Measurements from ENCODE around the gene SLC22A5. TPM values are rescaled to one million over a fixed set of nuclear protein-coding genes. Genes with fewer than 3 reads are reported as not detected.

SLC22A5 gene
- total RNA-seq, 1 donor from 2014 or later, result 1.2 TPM

GRCh38 chr5:132377738-132378137 is 8.2 kb downstream of the SLC22A5 start:
- Mint-ChIP-seq H3K36me3 (ENCODE audit: low read depth, unreplicated experiment) (no peaks in the 10 kb centered on the region), H3K27me3 (ENCODE audit: unreplicated experiment) (no peaks in the 10 kb centered on the region), H3K4me3 (ENCODE audit: unreplicated experiment) (no peak overlapping the region), H3K27ac (ENCODE audit: unreplicated experiment) (no peak overlapping the region), H3K4me1 (ENCODE audit: unreplicated experiment) (no peaks in the 10 kb centered on the region), H3K9me3 (ENCODE audit: unreplicated experiment) (no peaks in the 10 kb centered on the region)
- TF ChIP-seq CTCF (IDR thresholded peaks at IDR 0.05; ENCODE audit: unreplicated experiment), result no peak
- DNase-seq (ENCODE audit: low spot score), result no peak

- TF ChIP-seq CTCF (IDR thresholded peaks at IDR 0.05; ENCODE audit: unreplicated experiment), result no peak
- Mint-ChIP-seq H3K27ac (ENCODE audit: unreplicated experiment) (no peak overlapping the region), H3K27me3 (ENCODE audit: unreplicated experiment) (no peaks in the 10 kb centered on the region), H3K9me3 (ENCODE audit: unreplicated experiment) (no peaks in the 10 kb centered on the region), H3K4me1 (ENCODE audit: unreplicated experiment) (no peaks in the 10 kb centered on the region), H3K4me3 (ENCODE audit: unreplicated experiment) (no peak overlapping the region), H3K36me3 (ENCODE audit: low read depth, unreplicated experiment) (no peaks in the 10 kb centered on the region)
- DNase-seq (ENCODE audit: low spot score), result no peak
Measured at GRCh38 chr5:132378580-132378979, 9.1 kb downstream of the SLC22A5 start.

- TF ChIP-seq CTCF (IDR thresholded peaks at IDR 0.05; ENCODE audit: unreplicated experiment), result no peak
- H3K27ac Mint-ChIP-seq (ENCODE audit: unreplicated experiment), result no peak overlapping the region
- no peaks in the 10 kb centered on the region for H3K4me1 Mint-ChIP-seq (ENCODE audit: unreplicated experiment)
- no peak for DNase-seq (ENCODE audit: low spot score)
- H3K27me3 Mint-ChIP-seq (ENCODE audit: unreplicated experiment), result peaks cover 1% of the 10 kb centered on the region
- H3K9me3 Mint-ChIP-seq (ENCODE audit: unreplicated experiment), result no peaks in the 10 kb centered on the region
- no peaks in the 10 kb centered on the region for H3K36me3 Mint-ChIP-seq (ENCODE audit: low read depth, unreplicated experiment)
- H3K4me3 Mint-ChIP-seq (ENCODE audit: unreplicated experiment), result no peak overlapping the region
Measured at GRCh38 chr5:132380047-132380446, 10.5 kb downstream of the SLC22A5 start.

GRCh38 chr5:132380741-132381140 is 11.2 kb downstream of the SLC22A5 start:
- H3K4me1 Mint-ChIP-seq (ENCODE audit: unreplicated experiment), result no peaks in the 10 kb centered on the region

GRCh38 chr5:132381614-132382013 is 12.1 kb downstream of the SLC22A5 start:
- Mint-ChIP-seq H3K27me3 (ENCODE audit: unreplicated experiment) (peaks cover 2% of the 10 kb centered on the region), H3K4me1 (ENCODE audit: unreplicated experiment) (no peaks in the 10 kb centered on the region), H3K9me3 (ENCODE audit: unreplicated experiment) (no peaks in the 10 kb centered on the region), H3K36me3 (ENCODE audit: low read depth, unreplicated experiment) (no peaks in the 10 kb centered on the region), H3K4me3 (ENCODE audit: unreplicated experiment) (no peak overlapping the region), H3K27ac (ENCODE audit: unreplicated experiment) (no peak overlapping the region)
- TF ChIP-seq CTCF (IDR thresholded peaks at IDR 0.05; ENCODE audit: unreplicated experiment), result no peak
- no peak for DNase-seq (ENCODE audit: low spot score)

More at GRCh38 chr5:132380741-132381140, 11.2 kb downstream of the SLC22A5 start:
- no peak for TF ChIP-seq CTCF (IDR thresholded peaks at IDR 0.05; ENCODE audit: unreplicated experiment)
- no peak overlapping the region for H3K4me3 Mint-ChIP-seq (ENCODE audit: unreplicated experiment)
- H3K27ac Mint-ChIP-seq (ENCODE audit: unreplicated experiment), result no peak overlapping the region
- H3K9me3 Mint-ChIP-seq (ENCODE audit: unreplicated experiment), result no peaks in the 10 kb centered on the region
- H3K27me3 Mint-ChIP-seq (ENCODE audit: unreplicated experiment), result peaks cover 2% of the 10 kb centered on the region
- H3K36me3 Mint-ChIP-seq (ENCODE audit: low read depth, unreplicated experiment), result no peaks in the 10 kb centered on the region
- no peak for DNase-seq (ENCODE audit: low spot score)

Data from endothelial cell (in vitro differentiated cells).